Psoas muscle (tissue), 8 donors: Measurements from ENCODE around the gene NUP85. TPM values are rescaled to one million over a fixed set of nuclear protein-coding genes. Genes with fewer than 3 reads are reported as not detected.
A peak's percentile ranks its signal among the peaks of the same experiment; 100 is the strongest.

ENCODE experiments used
- ATAC-seq, 4 donors: fragments of 200-7000 bp; cut with Tn5 transposase; one replicate each; pipeline ENCODE4 v1.9.1; 2020; ENCODE audit warnings: moderate library complexity in 3 of 4, mild to moderate bottlenecking in 2 of 4
- DNase-seq, 2 donors: peaks; one replicate each; pipeline ENCODE4 v3.0.0-alpha.2; 2020
- H3K27ac ChIP-seq: fragments of 200-600 bp; one replicate; pipeline ENCODE4 v1.8.0; 2022
- H3K27me3 ChIP-seq, 3 donors: fragments of 200-600 bp in 1 of 3; one replicate each; pipeline versions ENCODE4 v1.6.1 to v1.8.0; 2013 to 2022; ENCODE audit warnings: low read length in 2 of 3, mild to moderate bottlenecking in 2 of 3, moderate library complexity in 1 of 3; ENCODE audit not compliant: insufficient read depth in 3 of 3
- H3K36me3 ChIP-seq, 2 donors: fragments of 200-600 bp in 1 of 2; one replicate each; pipeline versions ENCODE4 v1.6.1 to v1.8.0; 2013 to 2022; ENCODE audit warnings: low read depth in 1 of 2, mild to moderate bottlenecking in 1 of 2, moderate library complexity in 1 of 2; ENCODE audit not compliant: insufficient read depth in 1 of 2
- H3K4me1 ChIP-seq: fragments of 200-600 bp; one replicate; pipeline ENCODE4 v1.8.0; 2022
- H3K4me3 ChIP-seq: fragments of 200-600 bp; one replicate; pipeline ENCODE4 v1.8.0; 2022; ENCODE audit warnings: mild to moderate bottlenecking
- H3K9me3 ChIP-seq: fragments of 200-600 bp; one replicate; pipeline ENCODE4 v1.8.0; 2022
- CTCF ChIP-seq: fragments of 200-600 bp; IDR thresholded peaks from one replicate; pipeline ENCODE4 v1.8.0; 2022; ENCODE audit warnings: antibody characterized with exemption
- WGBS, 3 donors: extraction: QIAGEN DNeasy Blood & Tissue Kit; methylation state at CpG; one replicate each; pipeline versions ENCODE4 v1.1.6 to v1.1.7; 2013; 5-methylcytosine and 5-hydroxymethylcytosine counted together
- intact Hi-C, 2 donors: fragments of 100-400 bp; cut with DNase I; formaldehyde crosslinking; loops; one replicate each; pipeline versions ENCODE4 v1.11.0 to v1.14.2; 2022
- polyA plus RNA-seq, 3 donors: library from polyadenylated mRNA; stranded (reverse); fragments of 200-250 nt; gene quantifications; one replicate each; pipeline ENCODE4 v1.2.3, GENCODE V29; 2013
- total RNA-seq, 4 donors: library from RNA; stranded (reverse); fragmentation: NEBNext Ultra II Directional in 2 of 4; extraction: Animal tissue kit (Norgen Biotek cat#: 25700) in 2 of 4; gene quantifications; one replicate each; pipeline versions ENCODE4 v1.2.1 to v1.2.4, GENCODE V29; 2021 to 2023
- donor health status: healthy with polysubstance abuse.
- donor health status: DM: no; HTN: no; CAD: no; lungs with moderate emphysema.
- donor health status: Bipolar disorder and iron deficiency.
- donor health status: healthy.
- donor health status: DM: yes; HTN: yes; CAD: no.
- donor health status: DM: no; HTN: no; CAD: no.
- donor health status: DM: no; HTN: no; CAD: no.
- donor health status: DM: yes; HTN: yes; CAD: no.

Gene NUP85
- total and polyA plus RNA-seq, 7 donors: 15.1 to 32.9 (median 21.3) TPM

- Histone ChIP-seq H3K4me1 (no peaks in the 10 kb centered on the region), H3K4me3 (no peak overlapping the region), H3K9me3 (no peaks in the 10 kb centered on the region), H3K27me3 (no peaks in the 10 kb centered on the region), H3K27ac (no peak overlapping the region), H3K36me3 (peaks cover 3 to 88% of the 10 kb centered on the region in 2 donors)
- ATAC-seq (no peak), DNase-seq (no peak)
- intact Hi-C loops: no loop called here
- no peak for TF ChIP-seq CTCF
- 67 to 75% (median 70%) methylated on average over 14 of the region's 14 CpGs for WGBS, 3 donors
Measured at GRCh38 chr17:75225016-75225415, 19.5 kb downstream of the NUP85 start.

- intact Hi-C loops: no loop called here
- DNase-seq (peak in 1 of 2 donors; percentile 18), ATAC-seq (no peak)
- H3K4me3 ChIP-seq: no peak overlapping the region
- H3K36me3 ChIP-seq: peaks cover 3 to 92% of the 10 kb centered on the region in 2 donors
- no peak for TF ChIP-seq CTCF
- no peaks in the 10 kb centered on the region for H3K9me3 ChIP-seq
- WGBS, 3 donors: 85 to 93% (median 86%) methylated on average over 5 of the region's 5 CpGs
- no peaks in the 10 kb centered on the region for H3K27me3 ChIP-seq
- H3K27ac ChIP-seq: no peak overlapping the region
- no peaks in the 10 kb centered on the region for H3K4me1 ChIP-seq
Measured at GRCh38 chr17:75227729-75228128, 22.2 kb downstream of the NUP85 start.

GRCh38 chr17:75228305-75228704 is 22.8 kb downstream of the NUP85 start:
- DNase-seq: peak in 1 of 2 donors; percentile 23
- 62 to 71% (median 70%) methylated on average over 2 of the region's 2 CpGs for WGBS, 3 donors

GRCh38 chr17:75228847-75229246 is 23.4 kb downstream of the NUP85 start:
- ATAC-seq (no peak), DNase-seq (peak; percentile 22 to 48)
- Histone ChIP-seq H3K4me1 (no peaks in the 10 kb centered on the region), H3K27me3 (no peaks in the 10 kb centered on the region), H3K4me3 (no peak overlapping the region), H3K9me3 (no peaks in the 10 kb centered on the region), H3K27ac (no peak overlapping the region), H3K36me3 (peaks cover 3 to 94% of the 10 kb centered on the region in 2 donors)
- intact Hi-C loops: no loop called here
- TF ChIP-seq CTCF: no peak
- 74 to 84% (median 80%) methylated on average over 4 of the region's 4 CpGs for WGBS, 3 donors

More at GRCh38 chr17:75228305-75228704, 22.8 kb downstream of the NUP85 start:
- intact Hi-C loops: no loop called here
- Histone ChIP-seq H3K36me3 (peaks cover 3 to 92% of the 10 kb centered on the region in 2 donors), H3K27me3 (no peaks in the 10 kb centered on the region), H3K27ac (no peak overlapping the region), H3K4me1 (no peaks in the 10 kb centered on the region), H3K4me3 (no peak overlapping the region), H3K9me3 (no peaks in the 10 kb centered on the region)
- TF ChIP-seq CTCF: no peak
- ATAC-seq: peak in 2 of 4 donors; percentile 17 to 27

- H3K4me3 ChIP-seq: no peak overlapping the region
- DNase-seq: peak in 1 of 2 donors; percentile 30
- no peak overlapping the region for H3K27ac ChIP-seq
- no peak for TF ChIP-seq CTCF
- H3K9me3 ChIP-seq: no peaks in the 10 kb centered on the region
- no peaks in the 10 kb centered on the region for H3K27me3 ChIP-seq
- no peaks in the 10 kb centered on the region for H3K4me1 ChIP-seq
- ATAC-seq: no peak
- WGBS, 3 donors: 87 to 96% (median 94%) methylated on average over 8 of the region's 8 CpGs
- intact Hi-C loops: no loop called here
- H3K36me3 ChIP-seq: peaks cover 6 to 94% of the 10 kb centered on the region in 2 donors
Measured at GRCh38 chr17:75231071-75231470, 25.6 kb downstream of the NUP85 start.
